ENCODE measurements around the gene CIAO1. TPM values are rescaled to one million over a fixed set of nuclear protein-coding genes. Genes with fewer than 3 reads are reported as not detected.
"Not testable (repeated sequence)": the region's sequence is repeated elsewhere in the genome, so short reads cannot be mapped to it uniquely, and the experiment has no call there.

CIAO1 gene
- total RNA-seq = 100 to 1,000 TPM in 3 of 4 donors, 10 to 100 TPM in 1; 83.8 to 149 (median 119) TPM

DNA sequence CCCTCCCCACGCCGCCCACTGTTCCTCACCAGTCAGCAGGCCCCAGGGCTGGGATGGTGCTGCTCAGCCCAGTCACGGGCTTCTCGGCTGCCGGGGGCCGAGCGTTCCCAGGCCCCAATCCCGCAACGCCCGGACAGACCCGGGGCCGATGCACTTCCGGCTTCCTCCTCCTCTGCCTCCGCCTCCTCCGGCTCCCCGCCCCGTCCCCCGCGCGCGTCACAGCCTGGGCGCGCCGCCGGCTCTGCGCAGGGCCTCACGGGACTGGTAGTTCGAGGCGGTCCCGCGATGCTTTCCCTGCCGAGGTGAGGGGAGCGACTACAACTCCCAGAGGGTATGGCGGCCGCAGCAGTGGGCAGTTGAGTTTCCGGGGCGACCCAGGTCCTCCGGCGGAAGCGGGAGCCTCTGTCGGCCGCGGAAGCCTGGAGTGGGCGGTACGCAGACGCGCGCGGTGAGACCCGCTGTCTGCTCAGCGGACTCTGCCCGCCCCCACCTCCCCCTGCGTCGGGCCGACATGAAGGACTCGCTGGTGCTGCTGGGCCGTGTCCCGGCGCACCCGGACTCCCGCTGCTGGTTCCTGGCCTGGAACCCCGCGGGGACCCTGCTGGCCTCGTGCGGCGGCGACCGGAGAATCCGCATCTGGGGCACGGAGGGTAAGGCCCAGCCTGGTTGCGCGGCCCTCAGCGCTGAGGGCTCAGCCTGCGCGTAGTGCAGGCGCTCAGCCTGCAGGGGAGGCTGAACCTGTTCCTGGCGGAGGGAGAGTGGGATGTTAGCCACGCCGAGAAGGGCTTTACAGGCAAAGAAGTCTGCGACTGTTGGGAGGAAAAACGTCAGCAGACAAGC, at the start of gene CIAO1, which contains the start of gene TMEM127:
TSS of gene CIAO1 (plus strand) at position 386 of the 840 bp plus-strand sequence. CDS start at position 512, 126 bp downstream.
TSS of gene TMEM127 (minus strand) at position 158 of the 840 bp plus-strand sequence. CDS start 616 bp downstream, outside the sequence.
- Histone ChIP-seq H3K4me1 (peaks cover 25 to 33% of the 10 kb centered on the region in 2 donors), H3K27ac (peak within 1 kb of the TSS; percentile 40 to 83 (median 75)), H3K4me3 (replicated peaks in 1 of 3) (peak within 1 kb of the TSS; percentile 82 to 89 (median 83)), H3K9me3 (no peaks in the 10 kb centered on the region), H3K36me3 (peaks cover 13% of the 10 kb centered on the region in 2 donors), H3K27me3 (no peaks in the 10 kb centered on the region)
- peak; percentile 76 to 91 for TF ChIP-seq POLR2A (IDR thresholded peaks at IDR 0.05)
- TF ChIP-seq, protein P1, sequence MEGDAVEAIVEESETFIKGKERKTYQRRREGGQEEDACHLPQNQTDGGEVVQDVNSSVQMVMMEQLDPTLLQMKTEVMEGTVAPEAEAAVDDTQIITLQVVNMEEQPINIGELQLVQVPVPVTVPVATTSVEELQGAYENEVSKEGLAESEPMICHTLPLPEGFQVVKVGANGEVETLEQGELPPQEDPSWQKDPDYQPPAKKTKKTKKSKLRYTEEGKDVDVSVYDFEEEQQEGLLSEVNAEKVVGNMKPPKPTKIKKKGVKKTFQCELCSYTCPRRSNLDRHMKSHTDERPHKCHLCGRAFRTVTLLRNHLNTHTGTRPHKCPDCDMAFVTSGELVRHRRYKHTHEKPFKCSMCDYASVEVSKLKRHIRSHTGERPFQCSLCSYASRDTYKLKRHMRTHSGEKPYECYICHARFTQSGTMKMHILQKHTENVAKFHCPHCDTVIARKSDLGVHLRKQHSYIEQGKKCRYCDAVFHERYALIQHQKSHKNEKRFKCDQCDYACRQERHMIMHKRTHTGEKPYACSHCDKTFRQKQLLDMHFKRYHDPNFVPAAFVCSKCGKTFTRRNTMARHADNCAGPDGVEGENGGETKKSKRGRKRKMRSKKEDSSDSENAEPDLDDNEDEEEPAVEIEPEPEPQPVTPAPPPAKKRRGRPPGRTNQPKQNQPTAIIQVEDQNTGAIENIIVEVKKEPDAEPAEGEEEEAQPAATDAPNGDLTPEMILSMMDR (IDR thresholded peaks at IDR 0.05) = peak in 3 of 6 experiments; percentile 29 to 38 (median 32)
- 0 to 1% methylated on average over 14 to 17 of the region's 81 CpGs for WGBS, 2 donors
- peak; percentile 99 for DNase-seq
- intact Hi-C loops (cut with DNase I) = loop anchor here (2.0 to 10.0 kb wide), 4 partner anchors 39 to 1101 kb away; partner anchors contain the start of genes DUSP2, SNRNP200, STARD7 and ZNF2

DNA sequence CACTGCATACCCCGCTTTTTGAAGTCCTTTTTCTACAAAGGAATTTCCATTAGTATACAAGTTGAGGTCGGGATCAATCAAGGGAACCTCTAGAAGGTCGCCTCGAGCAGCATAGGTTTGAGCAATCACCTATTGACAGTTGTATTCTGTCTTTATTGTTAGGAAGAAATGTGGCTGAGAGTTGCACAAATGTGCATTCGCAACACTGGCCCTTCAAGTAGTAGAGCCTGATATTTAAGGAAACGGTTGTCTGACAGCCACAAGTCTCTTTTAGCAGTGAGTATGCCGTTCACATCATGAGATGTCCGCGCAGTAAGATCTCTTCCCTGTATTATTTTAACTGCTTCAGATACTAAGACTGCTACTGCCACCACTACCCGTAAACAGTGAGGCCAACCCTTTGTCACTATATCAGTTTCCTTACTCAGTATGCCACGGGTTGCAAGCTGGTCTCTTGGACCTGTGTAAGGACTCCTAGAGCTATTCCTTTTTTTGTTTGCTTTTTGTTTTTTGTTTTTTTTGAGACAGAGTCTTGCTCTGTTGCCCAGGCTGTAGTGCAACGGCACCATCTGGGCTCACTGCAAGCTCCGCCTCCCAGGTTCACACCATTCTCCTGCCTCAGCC, 47.4 kb upstream of the CIAO1 start:
- no peak for DNase-seq
- intact Hi-C loops (cut with DNase I) = no loop called here
- Histone ChIP-seq H3K9me3 (no peaks in the 10 kb centered on the region), H3K27ac (no peak overlapping the region), H3K27me3 (no peaks in the 10 kb centered on the region), H3K4me3 (replicated peaks in 1 of 3) (no peak overlapping the region), H3K4me1 (no peaks in the 10 kb centered on the region), H3K36me3 (no peaks in the 10 kb centered on the region)
- 89 to 90% methylated on average over 13 of the region's 13 CpGs for WGBS, 2 donors
- no peak for TF ChIP-seq POLR2A (IDR thresholded peaks at IDR 0.05)
- TF ChIP-seq, protein P1 (IDR thresholded peaks at IDR 0.05) = no peak

DNA sequence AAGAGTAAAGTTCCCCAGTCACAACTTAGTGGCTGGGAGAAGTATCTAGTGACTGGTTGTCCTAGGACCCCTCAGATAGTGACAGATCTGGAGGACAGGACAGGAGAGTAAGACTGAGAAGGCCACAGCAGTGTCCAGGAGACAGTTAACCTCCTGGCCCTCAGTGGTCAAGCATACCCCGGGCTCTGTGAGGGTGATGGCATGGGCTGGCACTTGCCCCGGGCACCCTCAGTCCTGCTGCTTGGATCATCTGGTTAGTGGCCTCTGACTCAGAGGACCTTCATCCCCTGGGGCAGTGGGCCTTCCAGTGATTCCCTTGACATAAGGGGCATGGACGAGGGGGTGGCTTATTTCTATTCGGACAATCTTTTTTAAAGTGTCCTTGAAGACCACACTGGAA, 46.1 kb upstream of the CIAO1 start:
- H3K27me3 ChIP-seq; H3K27ac ChIP-seq; intact Hi-C loops (cut with DNase I); DNase-seq; H3K36me3 ChIP-seq; H3K9me3 ChIP-seq; H3K4me3 ChIP-seq (replicated peaks in 1 of 3); H3K4me1 ChIP-seq: not testable (repeated sequence)
- 73 to 95% methylated on average over 1 to 4 of the region's 4 CpGs for WGBS, 2 donors

DNA sequence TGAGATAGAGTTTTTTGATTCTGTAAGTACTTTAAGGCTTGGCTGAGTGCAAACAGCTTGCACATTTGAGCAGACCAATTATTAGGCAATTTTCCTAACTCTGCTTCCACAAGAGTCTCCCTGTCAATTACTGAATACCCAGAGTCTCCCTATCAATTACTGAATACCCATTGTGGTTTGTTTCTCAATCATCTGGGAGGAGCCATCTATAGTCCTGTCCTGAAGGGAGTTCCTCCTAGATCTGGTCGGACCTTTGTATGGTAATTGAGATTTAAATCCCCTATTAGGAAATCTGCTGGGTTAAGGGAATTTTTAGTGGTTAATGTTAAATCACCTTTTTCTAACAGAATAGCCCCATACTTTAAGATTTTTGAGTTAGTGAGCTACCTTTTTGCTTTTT, 44.9 kb upstream of the CIAO1 start:
- H3K9me3 ChIP-seq; H3K27ac ChIP-seq; intact Hi-C loops (cut with DNase I); DNase-seq; H3K4me3 ChIP-seq (replicated peaks in 1 of 3); H3K27me3 ChIP-seq; H3K4me1 ChIP-seq; H3K36me3 ChIP-seq: not testable (repeated sequence)
- WGBS, 2 donors = 94% methylated on average over 1 of the region's 1 CpG

DNA sequence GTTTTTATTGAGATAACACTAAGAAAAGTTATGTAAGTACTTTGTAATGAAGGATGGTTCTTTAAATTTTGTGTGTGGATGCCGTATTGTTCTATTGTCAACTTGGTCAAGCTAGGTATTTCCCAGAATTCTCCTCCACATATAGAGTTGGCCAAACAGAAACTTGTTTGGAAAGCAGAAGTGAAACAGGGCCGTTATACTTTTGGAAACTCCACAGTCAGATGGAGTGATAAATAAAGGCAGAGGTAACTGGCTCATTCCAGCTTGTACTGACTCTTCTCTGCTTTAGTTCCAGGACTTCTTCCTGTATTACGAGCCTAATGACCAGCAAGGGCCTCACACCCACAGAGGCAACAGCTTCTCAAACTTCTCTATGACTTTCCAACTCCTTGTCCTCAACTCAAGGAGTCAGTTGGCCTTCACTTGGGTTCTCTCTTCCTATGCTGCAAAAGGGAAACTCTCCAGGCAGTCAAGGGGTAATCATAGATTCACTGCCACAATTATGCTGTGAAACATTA, 41.0 kb upstream of the CIAO1 start:
- Histone ChIP-seq H3K4me3 (replicated peaks in 1 of 3) (no peak overlapping the region), H3K4me1 (peaks cover 0 to 2% of the 10 kb centered on the region in 2 donors), H3K9me3 (no peaks in the 10 kb centered on the region), H3K36me3 (no peaks in the 10 kb centered on the region), H3K27ac (no peak overlapping the region), H3K27me3 (no peaks in the 10 kb centered on the region)
- TF ChIP-seq, protein P1 (IDR thresholded peaks at IDR 0.05) = no peak
- TF ChIP-seq POLR2A (IDR thresholded peaks at IDR 0.05) = no peak
- DNase-seq = no peak
- WGBS, 2 donors = 71 to 73% methylated on average over 3 of the region's 3 CpGs
- intact Hi-C loops (cut with DNase I) = no loop called here

All from thyroid gland (tissue), 4 donors.